ENCODE data around the gene MYDGF.
"Not testable (repeated sequence)": the region's sequence is repeated elsewhere in the genome, so short reads cannot be mapped to it uniquely, and the experiment has no call there.

Gene MYDGF

GRCh38 chr19:4669723-4670480, at the start of gene MYDGF:
Gene MYDGF (minus strand): TSS chr19:4670342. CDS start chr19:4670334, 8 bp downstream.
- no peak for TF ChIP-seq CTCF (IDR thresholded peaks at IDR 0.05; ENCODE audit: low read depth, low read length)
- H3K4me3 ChIP-seq (replicated peaks in 1 of 2; ENCODE audit: low read depth in 2 of 2, low read length in 2 of 2), result peak within 1 kb of the TSS; percentile 88 to 95
- peak; percentile 89 to 93 for DNase-seq (ENCODE audit: low read depth in 2 of 2)

DNA sequence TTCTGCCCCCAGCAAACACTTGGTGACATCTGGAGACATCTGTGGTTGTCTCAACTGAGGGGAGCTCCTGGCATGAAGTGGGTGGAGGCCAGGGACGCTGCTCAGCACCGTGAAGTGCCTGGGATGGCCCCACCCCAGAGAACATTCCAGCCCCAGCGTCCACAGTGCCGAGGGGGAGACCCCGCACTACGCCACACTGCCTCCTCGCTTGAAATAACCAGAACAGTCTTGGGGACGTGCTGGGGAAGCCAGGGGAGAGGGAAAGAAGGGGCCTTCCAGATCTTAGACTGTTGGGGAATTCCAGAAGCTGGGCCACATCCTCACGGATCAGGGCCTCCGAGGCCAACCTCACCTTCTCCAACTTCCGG, 49.3 kb upstream of the MYDGF start:
- DNase-seq (ENCODE audit: low read depth in 2 of 2), result no peak
- no peak overlapping the region for H3K4me3 ChIP-seq (replicated peaks in 1 of 2; ENCODE audit: low read depth in 2 of 2, low read length in 2 of 2)
- TF ChIP-seq CTCF (IDR thresholded peaks at IDR 0.05; ENCODE audit: low read depth, low read length), result no peak

DNA sequence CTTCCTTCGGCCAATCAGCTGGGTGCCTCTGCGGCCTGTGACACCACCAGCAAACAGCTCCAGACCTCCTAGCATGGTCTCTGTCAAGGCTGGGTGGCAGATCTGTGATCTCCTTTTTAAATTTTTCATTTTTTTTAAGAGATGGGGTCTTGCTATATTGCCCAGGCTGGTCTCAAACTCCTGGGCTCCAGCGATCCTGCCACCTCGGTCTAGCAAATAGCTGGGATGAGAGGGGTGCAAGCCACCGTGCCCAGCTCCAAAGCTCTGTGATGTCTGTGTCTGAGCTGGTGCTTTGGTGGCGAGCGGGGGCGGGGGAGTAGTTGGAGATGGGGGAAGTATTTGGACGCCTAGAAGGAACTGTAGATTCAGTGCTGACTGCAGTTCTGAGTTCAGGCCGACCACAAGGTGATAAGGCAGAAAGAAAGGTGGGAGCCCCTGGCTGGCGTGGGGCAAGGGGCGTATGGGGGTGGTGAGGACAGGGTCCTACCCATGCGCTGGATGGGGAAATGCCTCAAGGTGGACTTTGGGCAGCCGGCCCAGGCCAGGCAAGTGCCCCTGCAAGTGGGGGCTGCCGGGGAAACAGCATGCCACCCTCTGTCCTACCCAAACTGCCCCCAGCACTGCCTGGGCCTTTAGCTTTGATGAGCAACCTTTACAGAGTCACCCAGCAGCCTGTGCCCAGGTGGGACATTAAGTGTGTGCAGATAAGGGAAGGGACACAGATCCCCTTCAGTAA, 48.0 kb upstream of the MYDGF start:
- no peak for DNase-seq (ENCODE audit: low read depth in 2 of 2)
- TF ChIP-seq CTCF (IDR thresholded peaks at IDR 0.05; ENCODE audit: low read depth, low read length), result no peak
- H3K4me3 ChIP-seq (replicated peaks in 1 of 2; ENCODE audit: low read depth in 2 of 2, low read length in 2 of 2), result no peak overlapping the region

GRCh38 chr19:4717191-4717965, 47.2 kb upstream of the MYDGF start:
- TF ChIP-seq CTCF (IDR thresholded peaks at IDR 0.05; ENCODE audit: low read depth, low read length), result no peak
- DNase-seq (ENCODE audit: low read depth in 2 of 2), result peak; percentile 24 to 95
- peak overlapping the region in 1 of 2 donors; percentile 43 for H3K4me3 ChIP-seq (replicated peaks in 1 of 2; ENCODE audit: low read depth in 2 of 2, low read length in 2 of 2)

GRCh38 chr19:4715529-4716221, 45.5 kb upstream of the MYDGF start:
- H3K4me3 ChIP-seq (replicated peaks in 1 of 2; ENCODE audit: low read depth in 2 of 2, low read length in 2 of 2), result no peak overlapping the region
- DNase-seq (ENCODE audit: low read depth in 2 of 2), result no peak
- no peak for TF ChIP-seq CTCF (IDR thresholded peaks at IDR 0.05; ENCODE audit: low read depth, low read length)

DNA sequence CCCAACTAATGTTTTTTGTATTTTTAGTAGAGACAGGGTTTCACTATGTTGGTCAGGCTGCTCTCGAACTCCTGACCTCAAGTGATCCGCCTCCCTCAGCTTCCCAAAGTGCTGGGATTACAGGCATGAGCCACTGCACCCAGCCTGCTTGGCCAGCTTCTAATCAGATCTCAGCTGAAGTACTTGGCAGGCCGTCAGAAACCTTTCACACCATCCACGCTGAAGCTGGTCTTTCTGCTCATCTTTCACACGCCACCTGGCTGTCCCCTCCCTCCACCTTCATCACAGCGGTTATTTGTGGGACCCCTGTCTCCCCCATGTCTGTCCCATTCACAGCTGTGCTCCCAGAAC, 45.0 kb upstream of the MYDGF start:
- not testable (repeated sequence) for H3K4me3 ChIP-seq (replicated peaks in 1 of 2; ENCODE audit: low read depth in 2 of 2, low read length in 2 of 2); DNase-seq (ENCODE audit: low read depth in 2 of 2)
